Uterus (tissue), 2 donors: ENCODE measurements around the gene HARBI1.

Experiments
- CTCF ChIP-seq, 4 experiments: fragments of 200-600 bp in 2 of 4; fragments of 450-650 bp in 2 of 4; sonication (generic) in 2 of 4; IDR thresholded peaks; one replicate each; pipeline ENCODE4 v1.5.1; 2016 to 2019; ENCODE audit warnings: antibody characterized with exemption in 4 of 4, mild to moderate bottlenecking in 2 of 4, moderate library complexity in 1 of 4
- POLR2A ChIP-seq, 2 donors: fragments of 450-650 bp; IDR thresholded peaks; one replicate each; pipeline ENCODE4 v1.6.1; 2016; ENCODE audit warnings: antibody characterized with exemption in 2 of 2, mild to moderate bottlenecking in 1 of 2, moderate library complexity in 1 of 2

- TF ChIP-seq CTCF (IDR thresholded peaks at IDR 0.05) (no peak), POLR2A (IDR thresholded peaks at IDR 0.05) (no peak)
Measured at GRCh38 chr11:46630237-46630636, 13.2 kb upstream of the HARBI1 start.
